PC-9 (cell line): ENCODE results near the gene TMIGD1. TPM values are rescaled to one million over a fixed set of nuclear protein-coding genes. Genes with fewer than 3 reads are reported as not detected.

ENCODE experiments used
- BruUV-seq: library from RNA; stranded (reverse); fragments of 400-500 nt; replicated peaks from 2 replicates; lab custom pipeline; 2021; lab: Mats Ljungman, UMichigan
- CTCF ChIA-PET: fragments of 300-600 bp; sonication (Branson Sonifier 250); formaldehyde crosslinking; loops from one replicate; lab custom pipeline; 2022; ENCODE audit warnings: antibody characterized with exemption; lab: Charles Lee
- POLR2A ChIA-PET: fragments of 300-600 bp; sonication (Branson Sonifier 250); formaldehyde crosslinking; loops from one replicate; lab custom pipeline; 2022; ENCODE audit warnings: antibody characterized with exemption; ENCODE audit not compliant: unreplicated experiment; lab: Charles Lee
- DNase-seq, 2 experiments: peaks; one replicate each; pipeline versions ENCODE4 v3.0.0 to v3.0.0-alpha.2; 2015 to 2022; ENCODE audit warnings: mixed read lengths in 1 of 2
- H2AFZ ChIP-seq: fragments of 200-600 bp; sonication (generic); 2 replicates; pipeline ENCODE4 v1.8.1; 2017; ENCODE audit warnings: antibody characterized with exemption
- H3F3A ChIP-seq: fragments of 200-600 bp; sonication (generic); 2 replicates; pipeline ENCODE4 v1.8.1; 2017; ENCODE audit warnings: antibody characterized with exemption, mild to moderate bottlenecking, low read depth; ENCODE audit not compliant: insufficient read depth
- H3K27ac ChIP-seq: fragments of 200-600 bp; sonication (generic); 2 replicates; pipeline ENCODE4 v1.6.1; 2016; ENCODE audit warnings: mixed run types
- H3K27me3 ChIP-seq: fragments of 200-600 bp; sonication (generic); 2 replicates; pipeline ENCODE4 v1.6.1; 2016; ENCODE audit warnings: low read depth, mixed run types; ENCODE audit not compliant: insufficient read depth
- H3K36me3 ChIP-seq: fragments of 200-600 bp; sonication (generic); 2 replicates; pipeline ENCODE4 v1.6.1; 2016; ENCODE audit warnings: low read depth, mixed run types
- H3K4me1 ChIP-seq: fragments of 200-600 bp; sonication (generic); replicated peaks from 2 replicates; pipeline ENCODE4 v1.6.1; 2016; ENCODE audit warnings: mixed run types; ENCODE audit not compliant: insufficient read depth
- H3K4me2 ChIP-seq: fragments of 200-600 bp; sonication (generic); 2 replicates; pipeline ENCODE4 v1.6.1; 2017; ENCODE audit warnings: mixed run types
- H3K4me3 ChIP-seq: fragments of 200-600 bp; sonication (generic); 2 replicates; pipeline ENCODE4 v1.6.1; 2016; ENCODE audit warnings: mixed run types
- H3K79me2 ChIP-seq: fragments of 200-600 bp; sonication (generic); 2 replicates; pipeline ENCODE4 v1.6.1; 2017; ENCODE audit warnings: low read depth, mixed run types
- H3K9me2 ChIP-seq: fragments of 200-600 bp; sonication (generic); 2 replicates; pipeline ENCODE4 v1.8.1; 2017; ENCODE audit warnings: mild to moderate bottlenecking; ENCODE audit not compliant: insufficient read depth
- H3K9me3 ChIP-seq: fragments of 200-600 bp; sonication (generic); 2 replicates; pipeline ENCODE4 v1.8.1; 2016; ENCODE audit warnings: low read depth; ENCODE audit not compliant: insufficient read depth
- H4K20me1 ChIP-seq: fragments of 200-600 bp; sonication (generic); 2 replicates; pipeline ENCODE4 v1.8.1; 2017; ENCODE audit not compliant: insufficient read depth
- CTCF ChIP-seq: fragments of 200-600 bp; sonication (generic); conservative IDR thresholded peaks from 2 replicates; pipeline ENCODE4 v1.6.1; 2017; ENCODE audit warnings: mixed run types, antibody characterized with exemption, mild to moderate bottlenecking, moderate library complexity
- EZH2 ChIP-seq: fragments of 200-600 bp; sonication (generic); IDR thresholded peaks from 2 replicates; pipeline ENCODE4 v1.8.0; 2017; ENCODE audit warnings: antibody characterized with exemption, low read depth
- intact Hi-C: fragments of 100-400 bp; cut with micrococcal nuclease; formaldehyde crosslinking; loops from one replicate; pipeline ENCODE4 v1.10.0; 2022; ENCODE audit not compliant: unreplicated experiment
- total RNA-seq: library from RNA; stranded (reverse); gene quantifications from 2 replicates; pipeline ENCODE4 v1.2.3, GENCODE V29; 2021

The TMIGD1 gene
- total RNA-seq, 1 experiment from 2014 or later: not detected

GRCh38 chr17:30349252-30349651 is 15.4 kb upstream of the TMIGD1 start:
- intact Hi-C loops: no loop called here
- H3K4me2 ChIP-seq: no peak overlapping the region
- ChIA-PET CTCF (no interaction called here), POLR2A (no interaction called here)
- H3K27ac ChIP-seq: no peak overlapping the region
- H3K36me3 ChIP-seq: no peaks in the 10 kb centered on the region
- peaks cover 32% of the 10 kb centered on the region for H3F3A ChIP-seq
- H3K79me2 ChIP-seq: no peaks in the 10 kb centered on the region
- H2AFZ ChIP-seq: no peak overlapping the region
- TF ChIP-seq CTCF: no peak
- TF ChIP-seq EZH2: no peak
- H3K4me1 ChIP-seq: peaks cover 33% of the 10 kb centered on the region
- no TSS peak for BruUV-seq
- no peaks in the 10 kb centered on the region for H3K9me2 ChIP-seq
- H3K9me3 ChIP-seq: no peaks in the 10 kb centered on the region
- no peak for DNase-seq
- H3K27me3 ChIP-seq: no peaks in the 10 kb centered on the region
- no peak overlapping the region for H3K4me3 ChIP-seq
- no peaks in the 10 kb centered on the region for H4K20me1 ChIP-seq

GRCh38 chr17:30347488-30347887 is 13.6 kb upstream of the TMIGD1 start:
- CTCF ChIA-PET: no interaction called here
- intact Hi-C loops: no loop called here
- Histone ChIP-seq H3K9me3 (no peaks in the 10 kb centered on the region; the same call in 1 of the 2 replicates), H3K27me3 (no peaks in the 10 kb centered on the region), H2AFZ (no peak overlapping the region), H3K9me2 (no peaks in the 10 kb centered on the region), H3K4me3 (no peak overlapping the region), H3K4me1 (peaks cover 49% of the 10 kb centered on the region), H4K20me1 (no peaks in the 10 kb centered on the region), H3K36me3 (no peaks in the 10 kb centered on the region), H3K4me2 (no peak overlapping the region), H3K79me2 (no peaks in the 10 kb centered on the region), H3K27ac (no peak overlapping the region), H3F3A (peaks cover 43% of the 10 kb centered on the region)
- BruUV-seq: no TSS peak
- no peak for DNase-seq
- TF ChIP-seq EZH2: no peak
- no peak for TF ChIP-seq CTCF
- POLR2A ChIA-PET: no interaction called here

GRCh38 chr17:30346221-30346795 is 12.5 kb upstream of the TMIGD1 start:
- CTCF ChIA-PET: interaction anchor here (0.6 kb wide), 1 partner anchor 17 kb away, joined by 10 read pairs; no protein-coding TSS in a partner anchor
- H2AFZ ChIP-seq: no peak overlapping the region
- peaks cover 49% of the 10 kb centered on the region for H3K4me1 ChIP-seq
- BruUV-seq: no TSS peak
- H3K4me3 ChIP-seq: no peak overlapping the region
- TF ChIP-seq EZH2: no peak
- no peak for TF ChIP-seq CTCF
- peak overlapping the region; percentile 75 for H3K4me2 ChIP-seq
- POLR2A ChIA-PET: interaction anchor here (0.6 kb wide), 1 partner anchor 155 kb away, joined by 3 read pairs; no protein-coding TSS in a partner anchor
- DNase-seq: peak in 1 of 2 experiments; percentile 63
- H4K20me1 ChIP-seq: no peaks in the 10 kb centered on the region
- H3K27ac ChIP-seq: peak overlapping the region; percentile 96
- H3K27me3 ChIP-seq: no peaks in the 10 kb centered on the region
- H3K9me2 ChIP-seq: no peaks in the 10 kb centered on the region
- H3K36me3 ChIP-seq: no peaks in the 10 kb centered on the region
- no peaks in the 10 kb centered on the region for H3K79me2 ChIP-seq
- no peaks in the 10 kb centered on the region; the same call in 1 of the 2 replicates for H3K9me3 ChIP-seq
- H3F3A ChIP-seq: peaks cover 43% of the 10 kb centered on the region
- intact Hi-C loops: no loop called here
